IMR-90 (cell line): Measurements from ENCODE around the gene MMS19. TPM values are rescaled to one million over a fixed set of nuclear protein-coding genes. Genes with fewer than 3 reads are reported as not detected.

Experiments
- ATAC-seq: fragments of 200-7000 bp; cut with Tn5 transposase; 2 replicates; pipeline ENCODE4 v1.9.1; 2020; ENCODE audit warnings: low read depth, mild to moderate bottlenecking, moderate library complexity
- BruUV-seq: library from RNA; stranded (reverse); fragments of 400-500 nt; replicated peaks from 2 replicates; lab custom pipeline; 2021; lab: Mats Ljungman, UMichigan
- CTCF ChIA-PET: fragments of 300-600 bp; formaldehyde crosslinking; extraction: SDS; loops from one replicate; lab custom pipeline; 2021; ENCODE audit warnings: antibody characterized with exemption; lab: Yijun Ruan, JAX
- POLR2A ChIA-PET: fragments of 300-600 bp; sonication (Branson Sonifier 250); formaldehyde crosslinking; loops from one replicate; lab custom pipeline; 2022; ENCODE audit warnings: antibody characterized with exemption; ENCODE audit not compliant: unreplicated experiment; lab: Charles Lee
- DNase-seq: peaks from one replicate; pipeline ENCODE4 v3.0.0; 2013
- H2AFZ ChIP-seq: replicated peaks from 2 replicates; pipeline ENCODE3; 2013; ENCODE audit warnings: low read length, mild to moderate bottlenecking; ENCODE audit not compliant: poor library complexity
- H2AK5ac ChIP-seq: 2 replicates; pipeline ENCODE4 v1.6.1; 2013; ENCODE audit warnings: low read depth, low read length, inconsistent platforms
- H2AK9ac ChIP-seq: replicated peaks from 2 replicates; pipeline ENCODE3; 2013; ENCODE audit warnings: mild to moderate bottlenecking, low read depth, low read length, moderate library complexity; ENCODE audit not compliant: poor library complexity
- H2BK120ac ChIP-seq: 2 replicates; pipeline ENCODE4 v1.6.1; 2013; ENCODE audit warnings: low read depth, low read length, inconsistent platforms
- H2BK15ac ChIP-seq: 3 replicates; pipeline ENCODE4 v1.6.1; 2013; ENCODE audit warnings: low read depth, low read length, inconsistent platforms
- H2BK20ac ChIP-seq: 2 replicates; pipeline ENCODE4 v1.6.1; 2013; ENCODE audit warnings: low read depth, mild to moderate bottlenecking, inconsistent platforms, low read length, moderate library complexity
- H2BK5ac ChIP-seq: 2 replicates; pipeline ENCODE4 v1.6.1; 2013; ENCODE audit warnings: mild to moderate bottlenecking, low read depth, low read length, inconsistent platforms; ENCODE audit not compliant: poor library complexity, severe bottlenecking
- H3K14ac ChIP-seq: replicated peaks from 2 replicates; pipeline ENCODE4 v1.6.1; 2013; ENCODE audit warnings: low read depth, low read length, inconsistent platforms
- H3K18ac ChIP-seq: 2 replicates; pipeline ENCODE4 v1.6.1; 2013; ENCODE audit warnings: low read depth, low read length, control low read depth
- H3K23ac ChIP-seq: 2 replicates; pipeline ENCODE4 v1.6.1; 2013; ENCODE audit warnings: low read depth, low read length, inconsistent platforms
- H3K27ac ChIP-seq: 2 replicates; pipeline ENCODE4 v1.5.1; 2013; ENCODE audit warnings: mild to moderate bottlenecking, control low read depth, low read length; ENCODE audit not compliant: insufficient read depth
- H3K27me3 ChIP-seq: 2 replicates; pipeline ENCODE4 v1.6.1; 2013; ENCODE audit warnings: low read length; ENCODE audit not compliant: control insufficient read depth, insufficient read depth
- H3K36me3 ChIP-seq: 2 replicates; pipeline ENCODE4 v1.6.1; 2013; ENCODE audit warnings: low read length, mixed read lengths; ENCODE audit not compliant: control insufficient read depth, insufficient read depth
- H3K4ac ChIP-seq: 2 replicates; pipeline ENCODE4 v1.6.1; 2013; ENCODE audit warnings: low read depth, low read length, inconsistent platforms
- H3K4me1 ChIP-seq: 2 replicates; pipeline ENCODE4 v1.6.1; 2013; ENCODE audit warnings: low read length, mixed read lengths; ENCODE audit not compliant: control insufficient read depth, insufficient read depth
- H3K4me2 ChIP-seq: 2 replicates; pipeline ENCODE4 v1.6.1; 2013; ENCODE audit warnings: low read depth, mild to moderate bottlenecking, control low read depth, low read length, moderate library complexity
- H3K4me3 ChIP-seq: 2 replicates; pipeline ENCODE4 v1.5.1; 2013; ENCODE audit warnings: low read depth, mild to moderate bottlenecking, control low read depth, low read length, moderate library complexity; ENCODE audit not compliant: insufficient read depth
- H3K56ac ChIP-seq: 2 replicates; pipeline ENCODE4 v1.6.1; 2013; ENCODE audit warnings: low read length, inconsistent platforms; ENCODE audit not compliant: insufficient read depth; ENCODE audit errors: extremely low read depth
- H3K79me1 ChIP-seq, 2 experiments: 2 replicates each; pipeline ENCODE4 v1.6.1; 2013; ENCODE audit warnings: low read length in 2 of 2, inconsistent platforms in 1 of 2, low read depth in 1 of 2
- H3K9ac ChIP-seq: 2 replicates; pipeline ENCODE4 v1.6.1; 2013; ENCODE audit warnings: low read depth, low read length, control low read depth
- H3K9me1 ChIP-seq: 2 replicates; pipeline ENCODE4 v1.6.1; 2013; ENCODE audit warnings: low read length, inconsistent platforms; ENCODE audit not compliant: insufficient read depth
- H3K9me3 ChIP-seq: 2 replicates; pipeline ENCODE4 v1.6.1; 2013; ENCODE audit warnings: low read length; ENCODE audit not compliant: control insufficient read depth, insufficient read depth
- H4K20me1 ChIP-seq: 2 replicates; pipeline ENCODE4 v1.6.1; 2013; ENCODE audit warnings: low read length, inconsistent platforms; ENCODE audit not compliant: insufficient read depth
- H4K5ac ChIP-seq: 2 replicates; pipeline ENCODE4 v1.6.1; 2013; ENCODE audit warnings: mild to moderate bottlenecking, low read depth, low read length, control low read depth
- H4K8ac ChIP-seq, 2 experiments: 2 replicates each; pipeline ENCODE4 v1.6.1; 2013; ENCODE audit warnings: low read depth in 2 of 2, low read length in 2 of 2, control low read depth in 1 of 2, inconsistent platforms in 1 of 2
- H4K91ac ChIP-seq: 2 replicates; pipeline ENCODE4 v1.6.1; 2013; ENCODE audit warnings: low read depth, low read length, inconsistent platforms; ENCODE audit not compliant: insufficient read depth
- CEBPB ChIP-seq: IDR thresholded peaks from 2 replicates; pipeline ENCODE4 v1.6.1; 2012; ENCODE audit warnings: low read depth, low read length, improper control_type of control experiment
- RAD21 ChIP-seq: IDR thresholded peaks from 2 replicates; pipeline ENCODE4 v1.6.1; 2012; ENCODE audit warnings: low read length, improper control_type of control experiment
- SMC3 ChIP-seq: fragments of 150-350 bp; IDR thresholded peaks from 2 replicates; pipeline ENCODE4 v1.6.1; 2016; ENCODE audit warnings: low read depth, mild to moderate bottlenecking, antibody characterized with exemption, low read length, moderate library complexity
- WGBS, 2 experiments: methylation state at CpG; one replicate each; pipeline versions ENCODE4 v1.1.5 to v1.1.7; 2013; ENCODE audit warnings: missing lambda C conversion rate in 2 of 2; ENCODE audit not compliant: insufficient read length in 1 of 2; ENCODE audit errors: extremely low coverage in 2 of 2; 5-methylcytosine and 5-hydroxymethylcytosine counted together
- dilution Hi-C: fragments of 300-500 bp; cut with HindIII; formaldehyde crosslinking; loops from one replicate; pipeline ENCODE4 v1.14.3; 2018; ENCODE audit warnings: low sequenced_read_pairs; ENCODE audit not compliant: unreplicated experiment
- in situ Hi-C: fragments of 300-500 bp; cut with MboI; formaldehyde crosslinking; loops from 3 replicates; pipeline ENCODE4 v1.14.3; 2019; ENCODE audit warnings: low sequenced_read_pairs, inconsistent platforms, mixed read lengths
- intact Hi-C: fragments of 100-400 bp; cut with micrococcal nuclease; formaldehyde crosslinking; loops from 2 replicates; pipeline ENCODE4 v1.10.0; 2022
- polyA plus RNA-seq, 3 experiments: library from polyadenylated mRNA; depleted of rRNA; stranded (reverse); fragments of >200 nt; gene quantifications; 2 replicates each; pipeline ENCODE4 v1.2.3, GENCODE V29; 2012; ENCODE audit warnings: low replicate concordance in 1 of 3
- total RNA-seq: library from RNA; depleted of rRNA; stranded (reverse); fragments of >200 nt; gene quantifications from 2 replicates; pipeline ENCODE4 v1.2.3, GENCODE V29; 2012
- TF ChIP-seq, protein P1 (sequence below): conservative IDR thresholded peaks from 2 replicates; pipeline ENCODE4 v1.5.1; 2012; ENCODE audit warnings: mild to moderate bottlenecking, low read depth, low read length, improper control_type of control experiment

MMS19 gene
- total and polyA plus RNA-seq, 2 of the 4 experiments (the other 2 are of a cell fraction), result 70.1 to 72.7 TPM

DNA sequence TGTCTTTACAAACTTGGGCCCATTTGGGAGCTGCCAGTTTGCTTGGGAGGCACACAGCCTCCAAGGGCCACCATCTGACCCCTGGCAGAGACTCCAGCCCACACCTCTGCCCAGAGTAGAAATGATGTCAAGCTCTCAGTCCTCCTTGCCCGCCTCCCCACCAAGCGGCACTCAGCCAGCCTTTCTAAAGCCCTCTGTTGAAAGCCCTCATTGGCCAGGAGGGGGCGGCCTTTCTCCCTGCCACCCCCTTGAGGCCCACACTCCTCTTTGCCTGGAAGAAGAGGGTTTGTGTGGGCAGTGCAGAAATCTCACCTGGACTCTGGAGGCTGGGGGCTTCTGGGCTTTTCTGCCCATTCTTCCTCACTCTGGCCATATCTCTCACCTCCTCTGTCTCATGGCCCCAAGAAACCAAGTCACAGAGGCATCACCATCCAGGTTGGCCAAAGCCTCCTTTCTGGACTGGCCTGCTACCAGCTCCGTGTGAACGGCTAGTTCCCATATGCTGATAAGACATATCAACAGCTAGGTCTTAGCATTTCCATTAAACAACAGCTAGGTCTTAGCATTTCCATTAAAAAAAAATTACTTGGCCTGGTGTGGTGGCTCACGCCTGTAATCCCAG, 36.6 kb upstream of the MMS19 start:
- 100% methylated on average over 2 of the region's 6 CpGs; no CpG with 5 or more reads in 1 of the 2 experiments for WGBS, 2 experiments
- H3K18ac ChIP-seq, result no peak overlapping the region
- peaks cover 26% of the 10 kb centered on the region for H4K20me1 ChIP-seq
- H4K91ac ChIP-seq, result no peak overlapping the region
- no peak overlapping the region for H2AK9ac ChIP-seq
- no peak overlapping the region for H3K4me2 ChIP-seq
- no peak overlapping the region for H3K4ac ChIP-seq
- no peak overlapping the region for H3K9ac ChIP-seq
- no peak overlapping the region for H3K4me3 ChIP-seq
- DNase-seq, result no peak
- no peak overlapping the region for H4K5ac ChIP-seq
- no peak for ATAC-seq
- no TSS peak for BruUV-seq
- in situ Hi-C loops (no loop called here), intact Hi-C loops (no loop called here), dilution Hi-C loops (no loop called here)
- no peak overlapping the region for H2BK120ac ChIP-seq
- H3K79me1 ChIP-seq, result peaks cover 8 to 73% of the 10 kb centered on the region in 2 experiments
- no peak overlapping the region for H4K8ac ChIP-seq
- H3K23ac ChIP-seq, result no peak overlapping the region
- ChIA-PET POLR2A (no interaction called here), CTCF (no interaction called here)
- H3K4me1 ChIP-seq, result peaks cover 24% of the 10 kb centered on the region
- H2AK5ac ChIP-seq, result no peak overlapping the region
- H2BK20ac ChIP-seq, result no peak overlapping the region
- no peak overlapping the region for H3K27ac ChIP-seq
- H3K9me1 ChIP-seq, result peaks cover 27% of the 10 kb centered on the region
- H2AFZ ChIP-seq, result no peak overlapping the region
- H3K36me3 ChIP-seq, result peaks cover 1% of the 10 kb centered on the region; the same call in 1 of the 2 replicates
- H3K9me3 ChIP-seq, result no peaks in the 10 kb centered on the region
- no peak overlapping the region for H3K14ac ChIP-seq
- peak; percentile 34; the same call in 1 of the 2 replicates for TF ChIP-seq SMC3
- peak; percentile 47 for TF ChIP-seq RAD21
- TF ChIP-seq CEBPB, result no peak
- TF ChIP-seq, protein P1, sequence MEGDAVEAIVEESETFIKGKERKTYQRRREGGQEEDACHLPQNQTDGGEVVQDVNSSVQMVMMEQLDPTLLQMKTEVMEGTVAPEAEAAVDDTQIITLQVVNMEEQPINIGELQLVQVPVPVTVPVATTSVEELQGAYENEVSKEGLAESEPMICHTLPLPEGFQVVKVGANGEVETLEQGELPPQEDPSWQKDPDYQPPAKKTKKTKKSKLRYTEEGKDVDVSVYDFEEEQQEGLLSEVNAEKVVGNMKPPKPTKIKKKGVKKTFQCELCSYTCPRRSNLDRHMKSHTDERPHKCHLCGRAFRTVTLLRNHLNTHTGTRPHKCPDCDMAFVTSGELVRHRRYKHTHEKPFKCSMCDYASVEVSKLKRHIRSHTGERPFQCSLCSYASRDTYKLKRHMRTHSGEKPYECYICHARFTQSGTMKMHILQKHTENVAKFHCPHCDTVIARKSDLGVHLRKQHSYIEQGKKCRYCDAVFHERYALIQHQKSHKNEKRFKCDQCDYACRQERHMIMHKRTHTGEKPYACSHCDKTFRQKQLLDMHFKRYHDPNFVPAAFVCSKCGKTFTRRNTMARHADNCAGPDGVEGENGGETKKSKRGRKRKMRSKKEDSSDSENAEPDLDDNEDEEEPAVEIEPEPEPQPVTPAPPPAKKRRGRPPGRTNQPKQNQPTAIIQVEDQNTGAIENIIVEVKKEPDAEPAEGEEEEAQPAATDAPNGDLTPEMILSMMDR, result peak; percentile 51
- no peak overlapping the region for H2BK5ac ChIP-seq
- no peaks in the 10 kb centered on the region for H3K27me3 ChIP-seq
- no peak overlapping the region for H3K56ac ChIP-seq
- H2BK15ac ChIP-seq, result no peak overlapping the region
